Measurements from ENCODE around the gene RHOV.

GRCh38 chr15:40832903-40833302 lies 41.1 kb downstream of the RHOV start:
- TF ChIP-seq CTCF (IDR thresholded peaks at IDR 0.05) = no peak
- TF ChIP-seq REST (IDR thresholded peaks at IDR 0.05; ENCODE audit: insufficient read depth in 1 of 2, low read depth in 2 of 2, low read length in 1 of 2) = no peak
- TF ChIP-seq TCF7L2 (IDR thresholded peaks at IDR 0.05; ENCODE audit: low read depth, low read length) = no peak
